GM19372 (cell line): Measurements from ENCODE around the gene AGFG1.

Source experiments
- ATAC-seq: cut with Tn5 transposase; IDR thresholded peaks from one replicate; pipeline ENCODE4 v1.9.1; 2021; ENCODE audit warnings: mild to moderate bottlenecking, low read depth, moderate library complexity; ENCODE audit not compliant: unreplicated experiment

The AGFG1 gene

GRCh38 chr2:227461811-227462461, 10.0 kb upstream of the AGFG1 start:
- peak; percentile 23 for ATAC-seq

GRCh38 chr2:227462462-227462951, 9.4 kb upstream of the AGFG1 start:
- ATAC-seq = peak; percentile 51

GRCh38 chr2:227462972-227463931, 8.7 kb upstream of the AGFG1 start:
- no peak for ATAC-seq

- ATAC-seq = no peak
These were observed 7.6 kb upstream of the AGFG1 start for GRCh38 chr2:227464361-227464760.

GRCh38 chr2:227464851-227465250, 7.1 kb upstream of the AGFG1 start:
- no peak for ATAC-seq

- no peak for ATAC-seq
These were observed 4.9 kb upstream of the AGFG1 start for GRCh38 chr2:227466887-227467600.

- no peak for ATAC-seq
These were observed 544 bp upstream of the AGFG1 start for GRCh38 chr2:227471412-227471811.

- peak; percentile 64 for ATAC-seq
These were observed 537 bp downstream of the AGFG1 start for GRCh38 chr2:227472265-227473121.

- ATAC-seq = no peak
These were observed 1.1 kb downstream of the AGFG1 start for GRCh38 chr2:227473122-227473461.

- no peak for ATAC-seq
These were observed 1.9 kb downstream of the AGFG1 start for GRCh38 chr2:227473806-227474205.

GRCh38 chr2:227474410-227474809, 2.5 kb downstream of the AGFG1 start:
- ATAC-seq = no peak

GRCh38 chr2:227477291-227477690, 5.3 kb downstream of the AGFG1 start:
- no peak for ATAC-seq

- peak; percentile 36 for ATAC-seq
These were observed 8.0 kb downstream of the AGFG1 start for GRCh38 chr2:227479865-227480475.

GRCh38 chr2:227480528-227480927, 8.6 kb downstream of the AGFG1 start:
- peak; percentile 46 for ATAC-seq

GRCh38 chr2:227482638-227483340, 10.8 kb downstream of the AGFG1 start:
- peak; percentile 75 for ATAC-seq

- ATAC-seq = no peak
These were observed 13.5 kb downstream of the AGFG1 start for GRCh38 chr2:227485429-227485828.

- no peak for ATAC-seq
These were observed 14.7 kb downstream of the AGFG1 start for GRCh38 chr2:227486688-227487087.

- no peak for ATAC-seq
These were observed 16.1 kb downstream of the AGFG1 start for GRCh38 chr2:227488045-227488444.

GRCh38 chr2:227491386-227491785, 19.4 kb downstream of the AGFG1 start:
- ATAC-seq = no peak
